Cardiac ventricle fibroblast (primary cell): ENCODE data around the gene NEXMIF. TPM values are rescaled to one million over a fixed set of nuclear protein-coding genes. Genes with fewer than 3 reads are reported as not detected.

Experiments used
- total RNA-seq: library from RNA; depleted of rRNA; stranded (reverse); fragments of >200 nt; gene quantifications from 2 replicates; pipeline ENCODE4 v1.2.3, GENCODE V29; 2015

NEXMIF gene
- total RNA-seq = not detected in 2 replicates

DNA sequence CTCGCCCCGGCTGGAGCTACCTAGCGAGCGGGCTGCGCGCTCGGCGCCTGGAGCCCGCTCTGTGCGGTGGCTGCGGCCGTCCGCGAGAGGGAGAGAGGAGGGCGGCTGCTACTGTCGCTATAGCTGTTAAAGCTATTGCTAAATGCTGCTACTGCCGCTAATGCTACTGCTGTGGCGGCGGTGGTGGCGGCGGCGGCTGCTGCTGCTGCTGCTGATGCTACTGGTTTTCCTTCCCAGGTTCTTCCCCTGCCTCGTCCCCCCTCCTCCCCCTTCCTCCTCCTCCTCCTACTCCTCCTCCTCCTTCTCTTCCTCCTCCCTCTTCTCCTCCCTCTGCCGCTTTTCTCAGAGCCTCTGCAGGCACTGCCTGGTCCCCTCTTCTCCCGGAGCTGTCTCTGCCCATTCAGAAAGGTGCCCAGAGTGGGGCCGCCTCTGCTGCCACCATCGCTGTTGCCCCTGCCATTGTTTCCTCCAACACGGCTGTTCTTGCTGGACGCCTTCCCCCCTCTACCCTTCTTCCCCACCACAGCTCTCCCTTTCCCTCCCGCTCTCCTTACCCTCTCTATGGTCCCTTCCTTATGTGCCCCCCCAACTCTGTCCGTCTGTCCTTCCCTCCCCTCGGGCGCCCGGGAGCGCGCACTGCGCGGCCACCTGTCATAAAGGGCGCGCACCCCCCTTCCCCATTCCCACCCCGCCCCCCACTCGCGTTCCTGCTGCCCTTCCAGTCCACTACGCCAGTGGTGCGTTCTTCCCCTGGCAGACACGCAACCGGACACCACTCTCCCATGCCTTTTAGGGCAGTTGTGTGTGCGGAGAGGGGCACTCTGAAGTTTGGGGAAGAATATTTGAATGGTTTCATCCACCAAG, at the start of gene NEXMIF:
Gene NEXMIF, minus strand, starts transcription at position 228 of the 864 bp plus-strand sequence.

Other genes starting within 250 kb of the NEXMIF start
- gene ABCB7, start 230.8 kb upstream of the NEXMIF start, total RNA-seq = 22.5 and 23.4 TPM in 2 replicates